UCSD-AML1 (cell line): ENCODE measurements around the gene BRCA2.
"Not testable (repeated sequence)": the region's sequence is repeated elsewhere in the genome, so short reads cannot be mapped to it uniquely, and the experiment has no call there.

Source experiments
- DNase-seq: peaks from one replicate; lab custom pipeline; 2025; ENCODE audit not compliant: unreplicated experiment; lab: John Stamatoyannopoulos, UW

BRCA2 gene

DNA sequence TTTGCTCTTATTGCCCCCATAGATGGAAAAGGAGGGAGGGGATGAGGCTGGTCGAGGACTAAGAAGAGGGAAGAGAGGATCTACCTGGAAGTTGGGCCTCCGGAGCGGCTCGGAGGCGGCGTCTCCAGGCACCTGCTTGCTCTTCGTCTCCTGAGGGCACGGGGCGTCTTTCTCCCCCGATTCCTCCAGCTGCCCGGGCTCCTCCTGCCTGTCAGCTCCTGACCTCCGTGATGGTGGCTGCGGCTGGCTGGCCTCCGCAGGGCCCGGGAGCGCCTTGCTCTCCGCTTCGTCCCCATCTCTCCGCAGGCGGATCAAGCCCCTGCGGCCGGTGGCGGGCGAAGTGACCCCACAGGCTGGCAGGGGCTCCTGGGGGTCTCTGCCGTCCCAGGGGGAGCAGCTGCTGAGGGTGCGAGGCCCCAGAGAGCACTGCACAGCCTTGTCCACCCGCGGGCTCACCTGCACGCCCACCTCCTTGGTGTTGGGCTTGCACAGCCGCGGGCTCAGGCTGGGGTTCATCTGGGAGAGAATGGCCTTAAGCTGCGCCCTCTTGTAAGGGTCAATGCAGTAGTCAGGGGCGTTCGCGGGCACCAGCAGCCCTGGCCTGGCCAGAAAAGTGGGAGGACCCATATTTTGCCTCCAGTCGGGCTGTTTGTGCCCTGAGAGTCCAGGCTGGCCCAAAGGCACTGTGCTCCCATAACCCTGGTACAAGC is 4.0 kb upstream of the BRCA2 start:
- DNase-seq = no peak

DNA sequence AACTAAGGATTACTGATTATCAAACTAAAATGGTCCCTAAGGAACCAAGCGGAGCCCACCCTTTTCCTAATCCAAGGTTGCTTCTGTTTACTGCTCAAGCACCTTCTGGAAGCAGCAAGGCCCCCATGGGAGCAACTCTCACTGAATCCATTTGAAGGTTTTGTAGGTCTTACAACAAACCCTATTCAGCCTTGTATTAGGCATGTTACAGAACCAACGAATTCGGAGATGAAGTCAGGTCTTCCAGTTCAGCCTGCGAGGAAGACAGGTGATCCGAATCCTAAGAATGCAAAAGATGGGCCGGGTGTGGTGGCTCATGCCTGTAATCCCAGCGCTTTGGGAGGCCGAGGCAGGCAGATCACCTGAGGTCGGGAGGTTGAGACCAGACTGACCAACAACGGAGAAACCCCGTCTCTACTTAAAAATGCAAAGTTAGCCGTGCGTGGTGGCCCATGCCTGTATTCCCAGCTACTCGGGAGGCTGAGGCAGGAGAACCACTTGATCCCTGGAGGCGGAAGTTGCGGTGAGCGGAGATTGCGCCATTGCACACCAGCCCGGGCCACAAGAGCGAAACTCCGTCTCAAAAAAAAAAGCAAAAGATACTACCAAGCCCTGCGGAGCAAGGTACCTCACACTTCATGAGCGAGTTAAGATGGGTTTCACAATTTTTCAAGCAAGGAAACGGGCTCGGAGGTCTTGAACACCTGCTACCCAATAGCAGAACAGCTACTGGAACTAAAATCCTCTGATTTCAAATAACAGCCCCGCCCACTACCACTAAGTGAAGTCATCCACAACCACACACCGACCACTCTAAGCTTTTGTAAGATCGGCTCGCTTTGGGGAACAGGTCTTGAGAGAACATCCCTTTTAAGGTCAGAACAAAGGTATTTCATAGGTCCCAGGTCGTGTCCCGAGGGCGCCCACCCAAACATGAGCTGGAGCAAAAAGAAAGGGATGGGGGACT is 754 bp upstream of the BRCA2 start:
- DNase-seq = no peak

- no peak for DNase-seq
Observed at GRCh38 chr13:32316028-32316339, 676 bp downstream of the BRCA2 start.

- DNase-seq = no peak
Observed at GRCh38 chr13:32316501-32316900, 1.2 kb downstream of the BRCA2 start.

DNA sequence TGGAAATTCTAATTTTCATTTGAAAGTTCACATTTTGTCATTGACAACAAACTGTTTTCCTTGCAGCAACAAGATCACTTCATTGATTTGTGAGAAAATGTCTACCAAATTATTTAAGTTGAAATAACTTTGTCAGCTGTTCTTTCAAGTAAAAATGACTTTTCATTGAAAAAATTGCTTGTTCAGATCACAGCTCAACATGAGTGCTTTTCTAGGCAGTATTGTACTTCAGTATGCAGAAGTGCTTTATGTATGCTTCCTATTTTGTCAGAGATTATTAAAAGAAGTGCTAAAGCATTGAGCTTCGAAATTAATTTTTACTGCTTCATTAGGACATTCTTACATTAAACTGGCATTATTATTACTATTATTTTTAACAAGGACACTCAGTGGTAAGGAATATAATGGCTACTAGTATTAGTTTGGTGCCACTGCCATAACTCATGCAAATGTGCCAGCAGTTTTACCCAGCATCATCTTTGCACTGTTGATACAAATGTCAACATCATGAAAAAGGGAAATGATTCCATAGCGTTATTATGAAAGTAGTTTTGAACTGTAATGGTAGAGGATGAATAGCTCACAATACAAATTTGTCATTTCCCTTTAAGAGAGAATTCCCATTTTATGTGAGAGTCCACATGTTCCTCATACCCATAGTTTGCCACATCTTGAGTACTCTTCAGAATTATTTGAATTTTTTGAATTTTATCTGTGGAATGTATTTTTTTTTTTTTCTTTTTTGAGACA is 2.6 kb downstream of the BRCA2 start:
- no peak for DNase-seq

- DNase-seq = no peak
Observed at GRCh38 chr13:32320528-32320927, 5.2 kb downstream of the BRCA2 start.

DNA sequence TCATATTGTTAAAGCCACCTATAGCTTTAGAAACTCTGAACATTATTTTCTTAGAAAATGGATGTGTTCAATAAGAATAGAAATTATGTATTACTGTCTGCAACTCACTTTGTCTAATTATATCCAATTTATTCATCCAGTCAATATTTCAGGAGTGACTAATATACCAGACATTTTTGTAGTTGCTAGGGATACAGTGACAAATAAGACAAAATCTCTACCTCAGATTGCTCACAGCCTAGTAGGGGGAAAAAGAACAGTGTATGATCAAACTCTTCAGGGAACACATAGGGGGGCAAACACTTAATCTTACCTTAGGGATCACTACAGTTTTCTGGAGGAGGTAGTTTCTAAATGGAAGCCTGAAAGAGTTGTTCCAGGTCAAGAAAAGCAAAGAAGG is 8.6 kb downstream of the BRCA2 start:
- DNase-seq = no peak

GRCh38 chr13:32330441-32330840 is 15.1 kb downstream of the BRCA2 start:
- no peak for DNase-seq

- DNase-seq = no peak
Observed at GRCh38 chr13:32334671-32335070, 19.4 kb downstream of the BRCA2 start.

DNA sequence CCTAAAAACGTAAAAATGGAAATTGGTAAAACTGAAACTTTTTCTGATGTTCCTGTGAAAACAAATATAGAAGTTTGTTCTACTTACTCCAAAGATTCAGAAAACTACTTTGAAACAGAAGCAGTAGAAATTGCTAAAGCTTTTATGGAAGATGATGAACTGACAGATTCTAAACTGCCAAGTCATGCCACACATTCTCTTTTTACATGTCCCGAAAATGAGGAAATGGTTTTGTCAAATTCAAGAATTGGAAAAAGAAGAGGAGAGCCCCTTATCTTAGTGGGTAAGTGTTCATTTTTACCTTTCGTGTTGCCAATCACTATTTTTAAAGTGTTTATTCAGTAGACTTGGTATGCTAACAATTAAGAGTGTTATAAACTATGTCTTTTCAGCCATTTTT is 25.6 kb downstream of the BRCA2 start:
- DNase-seq = no peak

- no peak for DNase-seq
Observed at GRCh38 chr13:32347651-32348050, 32.3 kb downstream of the BRCA2 start.

- not testable (repeated sequence) for DNase-seq
Observed at GRCh38 chr13:32350839-32351441, 35.6 kb downstream of the BRCA2 start.

DNA sequence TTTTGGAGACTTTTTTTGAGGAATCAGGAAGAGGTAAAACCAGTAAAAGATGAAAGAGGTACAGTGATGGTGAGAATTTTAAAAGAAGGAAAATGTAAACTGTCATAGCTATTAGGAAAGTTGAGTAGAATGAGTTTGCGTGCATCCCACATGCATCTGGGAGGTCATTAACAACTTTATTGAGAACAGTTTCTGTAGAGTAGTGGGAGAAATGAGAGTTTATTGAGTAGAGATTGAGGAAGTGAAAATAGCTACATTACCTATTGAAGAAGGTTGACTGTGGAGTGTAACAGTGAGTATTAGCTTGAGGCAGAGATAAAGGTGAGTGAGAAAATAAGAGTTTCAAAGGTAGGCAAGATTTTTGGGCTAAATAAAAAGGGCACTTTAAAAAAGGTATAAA is 38.7 kb downstream of the BRCA2 start:
- DNase-seq = no peak

DNA sequence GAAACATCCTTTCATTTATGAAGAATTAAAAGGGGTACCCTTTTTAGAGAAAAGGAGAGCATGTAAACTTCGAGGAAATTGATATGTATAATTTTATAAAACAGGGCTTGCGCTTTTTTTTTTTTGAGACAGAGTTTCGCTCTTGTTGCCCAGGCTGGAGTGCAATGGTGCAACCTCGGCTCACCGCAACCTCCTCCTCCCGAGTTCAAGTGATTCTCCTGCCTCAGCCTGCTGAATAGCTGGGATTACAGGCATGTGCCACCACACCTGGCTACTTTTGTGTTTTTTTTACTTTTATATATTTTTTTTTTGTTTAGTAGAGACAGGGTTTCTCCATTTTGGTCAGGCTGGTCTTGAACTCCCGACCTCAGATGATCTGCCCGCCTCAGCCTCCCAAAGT is 40.6 kb downstream of the BRCA2 start:
- DNase-seq = not testable (repeated sequence)

- DNase-seq = no peak
Observed at GRCh38 chr13:32362574-32362973, 47.3 kb downstream of the BRCA2 start.

DNA sequence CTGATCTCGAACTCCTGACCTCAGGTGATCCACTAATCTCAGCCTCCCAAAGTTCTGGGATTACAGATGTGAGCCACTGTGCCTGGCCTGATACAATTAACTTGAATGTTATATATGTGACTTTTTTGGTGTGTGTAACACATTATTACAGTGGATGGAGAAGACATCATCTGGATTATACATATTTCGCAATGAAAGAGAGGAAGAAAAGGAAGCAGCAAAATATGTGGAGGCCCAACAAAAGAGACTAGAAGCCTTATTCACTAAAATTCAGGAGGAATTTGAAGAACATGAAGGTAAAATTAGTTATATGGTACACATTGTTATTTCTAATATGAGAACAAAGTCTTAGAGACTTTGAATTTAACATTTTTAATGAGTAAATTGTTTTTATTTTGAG is 55.5 kb downstream of the BRCA2 start:
- DNase-seq = no peak

GRCh38 chr13:32376642-32377415 is 61.5 kb downstream of the BRCA2 start:
- no peak for DNase-seq

GRCh38 chr13:32378012-32378411 is 62.7 kb downstream of the BRCA2 start:
- no peak for DNase-seq

DNA sequence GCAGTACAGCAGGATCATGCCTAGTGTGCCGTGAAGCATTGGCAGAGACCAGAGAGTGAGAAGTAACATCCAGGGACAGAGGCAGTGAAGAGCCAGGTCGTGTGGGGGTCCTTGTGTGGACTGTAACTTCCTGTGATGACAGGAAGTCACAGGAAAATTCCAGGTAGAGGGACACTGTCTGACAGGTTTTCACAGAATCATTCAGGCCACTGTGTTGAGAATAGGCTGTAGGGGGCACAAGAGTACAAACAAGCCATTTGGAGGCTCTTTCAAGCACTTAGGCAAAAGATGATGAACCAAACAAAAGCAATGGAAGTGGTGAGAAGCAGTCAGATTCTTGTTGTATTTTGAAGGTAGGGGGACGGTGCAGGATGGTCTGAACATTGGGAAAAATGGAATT is 66.2 kb downstream of the BRCA2 start:
- DNase-seq = peak; percentile 14

- no peak for DNase-seq
Observed at GRCh38 chr13:32383836-32384618, 68.7 kb downstream of the BRCA2 start.
